Measurements from ENCODE around the gene SEC16A.

DNA sequence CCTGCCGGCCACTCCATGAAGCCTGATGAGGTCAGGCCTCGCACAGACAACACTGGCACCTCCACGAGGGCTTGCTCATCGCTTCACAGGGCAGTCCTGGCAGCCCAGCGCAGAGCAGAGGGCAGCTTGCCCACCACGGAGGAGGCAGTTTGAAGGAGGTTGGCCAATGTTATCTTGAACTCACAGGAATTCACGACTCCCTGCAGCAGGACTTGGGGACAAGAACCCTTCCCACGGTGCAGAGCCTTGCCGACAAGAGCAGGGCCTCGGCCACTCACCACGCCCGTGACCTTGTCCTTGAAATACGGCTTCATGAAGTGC, 87.9 kb downstream of the SEC16A start:
- TF ChIP-seq, protein P1, sequence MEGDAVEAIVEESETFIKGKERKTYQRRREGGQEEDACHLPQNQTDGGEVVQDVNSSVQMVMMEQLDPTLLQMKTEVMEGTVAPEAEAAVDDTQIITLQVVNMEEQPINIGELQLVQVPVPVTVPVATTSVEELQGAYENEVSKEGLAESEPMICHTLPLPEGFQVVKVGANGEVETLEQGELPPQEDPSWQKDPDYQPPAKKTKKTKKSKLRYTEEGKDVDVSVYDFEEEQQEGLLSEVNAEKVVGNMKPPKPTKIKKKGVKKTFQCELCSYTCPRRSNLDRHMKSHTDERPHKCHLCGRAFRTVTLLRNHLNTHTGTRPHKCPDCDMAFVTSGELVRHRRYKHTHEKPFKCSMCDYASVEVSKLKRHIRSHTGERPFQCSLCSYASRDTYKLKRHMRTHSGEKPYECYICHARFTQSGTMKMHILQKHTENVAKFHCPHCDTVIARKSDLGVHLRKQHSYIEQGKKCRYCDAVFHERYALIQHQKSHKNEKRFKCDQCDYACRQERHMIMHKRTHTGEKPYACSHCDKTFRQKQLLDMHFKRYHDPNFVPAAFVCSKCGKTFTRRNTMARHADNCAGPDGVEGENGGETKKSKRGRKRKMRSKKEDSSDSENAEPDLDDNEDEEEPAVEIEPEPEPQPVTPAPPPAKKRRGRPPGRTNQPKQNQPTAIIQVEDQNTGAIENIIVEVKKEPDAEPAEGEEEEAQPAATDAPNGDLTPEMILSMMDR (IDR thresholded peaks at IDR 0.05), result no peak
- TF ChIP-seq POLR2A (IDR thresholded peaks at IDR 0.05), result no peak
